A673 (cell line): Measurements from ENCODE around the gene CFI. TPM values are rescaled to one million over a fixed set of nuclear protein-coding genes. Genes with fewer than 3 reads are reported as not detected.

Source experiments
- BruUV-seq: library from RNA; stranded (reverse); fragments of 400-500 nt; replicated peaks from 2 replicates; lab custom pipeline; 2021; lab: Mats Ljungman, UMichigan
- CTCF ChIA-PET: fragments of 300-600 bp; sonication (Branson Sonifier 250); formaldehyde crosslinking; loops from one replicate; lab custom pipeline; 2022; ENCODE audit warnings: antibody characterized with exemption; lab: Charles Lee
- POLR2A ChIA-PET: fragments of 300-600 bp; sonication (Branson Sonifier 250); formaldehyde crosslinking; loops from one replicate; lab custom pipeline; 2022; ENCODE audit warnings: antibody characterized with exemption; ENCODE audit not compliant: low non-redundant PET; lab: Charles Lee
- DNase-seq: peaks from one replicate; pipeline ENCODE4 v3.0.0-alpha.2; 2015; ENCODE audit warnings: low spot score
- H3K27ac ChIP-seq: fragments of 200-600 bp; sonication (generic); 2 replicates; pipeline ENCODE4 v1.5.1; 2016; ENCODE audit warnings: mixed run types, low read depth, mild to moderate bottlenecking, mixed read lengths, antibody characterized with exemption, low read length; ENCODE audit not compliant: poor library complexity, severe bottlenecking
- H3K27me3 ChIP-seq: fragments of 200-600 bp; sonication (generic); replicated peaks from 2 replicates; pipeline ENCODE4 v1.6.1; 2017; ENCODE audit warnings: mixed run types, low read depth, mild to moderate bottlenecking, mixed read lengths, antibody characterized with exemption, low read length; ENCODE audit not compliant: insufficient read depth, poor library complexity
- H3K36me3 ChIP-seq: fragments of 200-600 bp; sonication (generic); 2 replicates; pipeline ENCODE4 v1.6.1; 2016; ENCODE audit warnings: mixed run types, mild to moderate bottlenecking, mixed read lengths, antibody characterized with exemption, low read length; ENCODE audit not compliant: insufficient read depth, poor library complexity, severe bottlenecking
- H3K4me1 ChIP-seq: fragments of 200-600 bp; sonication (generic); 2 replicates; pipeline ENCODE4 v1.6.1; 2017; ENCODE audit warnings: mixed run types, mild to moderate bottlenecking, mixed read lengths, antibody characterized with exemption, low read length; ENCODE audit not compliant: insufficient read depth, poor library complexity, severe bottlenecking
- H3K4me3 ChIP-seq: fragments of 200-600 bp; sonication (generic); 2 replicates; pipeline ENCODE4 v1.5.1; 2016; ENCODE audit warnings: low read depth, mixed run types, mild to moderate bottlenecking, mixed read lengths, low read length; ENCODE audit not compliant: poor library complexity, severe bottlenecking
- H3K9me3 ChIP-seq: fragments of 200-600 bp; sonication (generic); 2 replicates; pipeline ENCODE4 v1.6.1; 2016; ENCODE audit warnings: mixed run types, low read depth, mild to moderate bottlenecking, mixed read lengths, antibody characterized with exemption, low read length; ENCODE audit not compliant: poor library complexity, severe bottlenecking
- EZH2 ChIP-seq: fragments of 200-600 bp; sonication (generic); IDR thresholded peaks from 2 replicates; pipeline ENCODE4 v1.6.1; 2017; ENCODE audit warnings: borderline replicate concordance, low read depth, mild to moderate bottlenecking, mixed read lengths, antibody characterized with exemption, low read length; ENCODE audit not compliant: poor library complexity, severe bottlenecking
- intact Hi-C: fragments of 100-400 bp; cut with micrococcal nuclease; formaldehyde crosslinking; loops from one replicate; pipeline ENCODE4 v1.10.0; 2022; ENCODE audit not compliant: unreplicated experiment
- total RNA-seq: library from RNA; stranded (reverse); gene quantifications from 2 replicates; pipeline ENCODE4 v1.2.3, GENCODE V29; 2021
- TF ChIP-seq, protein P1 (sequence below): fragments of 300-800, 200-600 bp; sonication (generic); conservative IDR thresholded peaks from 2 replicates; pipeline ENCODE4 v1.5.1; 2017; ENCODE audit warnings: low read depth, mild to moderate bottlenecking, antibody characterized with exemption, low read length, moderate library complexity, mixed read lengths

The CFI gene
- total RNA-seq, 1 experiment from 2014 or later: 0.86 TPM

GRCh38 chr4:109833756-109834155, 32.0 kb upstream of the CFI start:
- H3K9me3 ChIP-seq: no peaks in the 10 kb centered on the region
- POLR2A ChIA-PET: no interaction called here
- TF ChIP-seq EZH2: no peak
- TF ChIP-seq, protein P1, sequence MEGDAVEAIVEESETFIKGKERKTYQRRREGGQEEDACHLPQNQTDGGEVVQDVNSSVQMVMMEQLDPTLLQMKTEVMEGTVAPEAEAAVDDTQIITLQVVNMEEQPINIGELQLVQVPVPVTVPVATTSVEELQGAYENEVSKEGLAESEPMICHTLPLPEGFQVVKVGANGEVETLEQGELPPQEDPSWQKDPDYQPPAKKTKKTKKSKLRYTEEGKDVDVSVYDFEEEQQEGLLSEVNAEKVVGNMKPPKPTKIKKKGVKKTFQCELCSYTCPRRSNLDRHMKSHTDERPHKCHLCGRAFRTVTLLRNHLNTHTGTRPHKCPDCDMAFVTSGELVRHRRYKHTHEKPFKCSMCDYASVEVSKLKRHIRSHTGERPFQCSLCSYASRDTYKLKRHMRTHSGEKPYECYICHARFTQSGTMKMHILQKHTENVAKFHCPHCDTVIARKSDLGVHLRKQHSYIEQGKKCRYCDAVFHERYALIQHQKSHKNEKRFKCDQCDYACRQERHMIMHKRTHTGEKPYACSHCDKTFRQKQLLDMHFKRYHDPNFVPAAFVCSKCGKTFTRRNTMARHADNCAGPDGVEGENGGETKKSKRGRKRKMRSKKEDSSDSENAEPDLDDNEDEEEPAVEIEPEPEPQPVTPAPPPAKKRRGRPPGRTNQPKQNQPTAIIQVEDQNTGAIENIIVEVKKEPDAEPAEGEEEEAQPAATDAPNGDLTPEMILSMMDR: no peak
- BruUV-seq: no TSS peak
- H3K36me3 ChIP-seq: peaks cover 6% of the 10 kb centered on the region
- no peak overlapping the region for H3K27ac ChIP-seq
- peaks cover 8% of the 10 kb centered on the region for H3K4me1 ChIP-seq
- intact Hi-C loops: no loop called here
- no peaks in the 10 kb centered on the region for H3K27me3 ChIP-seq
- no peak for DNase-seq
- CTCF ChIA-PET: no interaction called here
- no peak overlapping the region for H3K4me3 ChIP-seq

DNA sequence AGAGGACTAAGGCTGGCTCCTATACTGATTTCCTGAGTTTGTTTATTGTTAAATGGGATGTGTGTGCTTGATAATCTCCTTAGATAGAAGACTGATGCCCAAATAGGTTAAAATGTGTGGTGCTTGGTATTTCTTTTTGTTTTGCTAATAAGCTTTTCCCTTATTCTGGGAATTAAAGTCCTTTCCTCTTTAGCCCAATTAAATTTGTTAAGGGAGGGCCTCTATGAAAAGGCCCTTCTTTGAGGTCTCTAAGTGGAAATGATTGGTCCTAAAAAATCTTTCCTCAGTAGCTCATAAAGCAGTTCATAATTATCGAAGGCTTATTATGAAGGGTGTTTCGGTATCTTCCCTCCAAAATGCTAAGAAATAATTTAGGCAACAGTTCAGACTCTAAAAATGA, 25.9 kb upstream of the CFI start, which contains the start of gene RRH:
Gene RRH, plus strand, starts transcription at position 301 of the 400 bp plus-strand sequence. Its CDS starts 56 bp downstream, at position 357.
- intact Hi-C loops: no loop called here
- CTCF ChIA-PET: no interaction called here
- BruUV-seq: no TSS peak

DNA sequence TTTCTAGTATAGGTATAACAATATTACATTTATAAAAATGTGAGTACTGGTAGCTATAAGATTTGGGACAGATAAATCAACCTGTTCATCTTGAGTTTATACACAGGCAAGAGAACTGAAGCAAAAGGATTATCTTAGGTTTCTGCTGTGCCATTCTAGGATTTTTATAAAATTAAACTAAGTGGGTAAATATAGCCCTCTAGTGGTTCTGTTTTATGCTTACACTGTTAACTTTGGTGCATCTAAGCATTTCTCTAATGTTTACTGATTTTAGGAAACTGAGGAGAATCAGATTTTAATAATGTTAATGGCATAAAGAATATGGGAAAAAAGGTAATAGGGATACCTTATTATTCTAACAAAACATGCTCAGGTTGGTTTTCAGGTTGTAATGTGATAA, 24.9 kb upstream of the CFI start:
- H3K4me1 ChIP-seq: no peaks in the 10 kb centered on the region
- no peak overlapping the region for H3K4me3 ChIP-seq
- no peak overlapping the region for H3K27ac ChIP-seq
- ChIA-PET POLR2A (no interaction called here), CTCF (no interaction called here)
- H3K9me3 ChIP-seq: no peaks in the 10 kb centered on the region
- peak; percentile 40 for DNase-seq
- intact Hi-C loops: no loop called here
- no peak for TF ChIP-seq EZH2
- TF ChIP-seq, protein P1: peak; percentile 62
- H3K27me3 ChIP-seq: no peaks in the 10 kb centered on the region
- H3K36me3 ChIP-seq: peaks cover 47% of the 10 kb centered on the region
- BruUV-seq: no TSS peak

More for the DNA sequence above, 25.9 kb upstream of the CFI start, which contains the start of gene RRH:
- POLR2A ChIA-PET: no interaction called here
- H3K36me3 ChIP-seq: peaks cover 40% of the 10 kb centered on the region
- no peak for DNase-seq
- no peak within 1 kb of the TSS for H3K27ac ChIP-seq
- no peaks in the 10 kb centered on the region for H3K4me1 ChIP-seq
- no peak for TF ChIP-seq EZH2
- TF ChIP-seq, protein P1: no peak
- no peak within 1 kb of the TSS for H3K4me3 ChIP-seq
- H3K9me3 ChIP-seq: no peaks in the 10 kb centered on the region
- no peaks in the 10 kb centered on the region for H3K27me3 ChIP-seq
